Neural crest cell (in vitro differentiated cells): ENCODE measurements around the gene APBA2. TPM values are rescaled to one million over a fixed set of nuclear protein-coding genes. Genes with fewer than 3 reads are reported as not detected.

Experiments used
- DNase-seq: peaks from one replicate; pipeline ENCODE4 v3.0.0; 2021; ENCODE audit warnings: low read depth, mixed read lengths, low spot score
- H3K27ac Mint-ChIP-seq: one replicate; pipeline ENCODE4 v1.8.0; 2021; ENCODE audit warnings: mild to moderate bottlenecking, mixed read lengths; ENCODE audit not compliant: unreplicated experiment
- H3K27me3 Mint-ChIP-seq: 2 replicates; pipeline ENCODE4 v1.8.0; 2021; ENCODE audit warnings: low read depth, mild to moderate bottlenecking, mixed read lengths
- H3K36me3 Mint-ChIP-seq: 2 replicates; pipeline ENCODE4 v1.8.0; 2021; ENCODE audit warnings: low read depth, mild to moderate bottlenecking, mixed read lengths
- H3K4me1 Mint-ChIP-seq: 2 replicates; pipeline ENCODE4 v1.8.0; 2021; ENCODE audit warnings: mixed read lengths
- H3K4me3 Mint-ChIP-seq: one replicate; pipeline ENCODE4 v1.8.0; 2021; ENCODE audit warnings: mild to moderate bottlenecking, mixed read lengths
- H3K9me3 Mint-ChIP-seq: 2 replicates; pipeline ENCODE4 v1.8.0; 2021; ENCODE audit warnings: mixed read lengths
- CTCF ChIP-seq: fragments of 200-600 bp; sonication (generic); conservative IDR thresholded peaks from 2 replicates; pipeline ENCODE4 v1.5.0; 2021; ENCODE audit warnings: antibody characterized with exemption, mild to moderate bottlenecking
- total RNA-seq: library from RNA; stranded (reverse); gene quantifications from 2 replicates; pipeline ENCODE4 v1.2.1, GENCODE V29; 2021

Gene APBA2
- total RNA-seq, 1 donor from 2014 or later = 79.9 TPM

- Mint-ChIP-seq H3K9me3 (no peaks in the 10 kb centered on the region), H3K27ac (peak overlapping the region; percentile 64), H3K36me3 (peaks cover 5% of the 10 kb centered on the region), H3K4me3 (peak overlapping the region; percentile 22), H3K27me3 (no peaks in the 10 kb centered on the region), H3K4me1 (peaks cover 88% of the 10 kb centered on the region)
- TF ChIP-seq CTCF = no peak
- DNase-seq = no peak
Observed at GRCh38 chr15:29045717-29046116, 159.9 kb downstream of the APBA2 start.

DNA sequence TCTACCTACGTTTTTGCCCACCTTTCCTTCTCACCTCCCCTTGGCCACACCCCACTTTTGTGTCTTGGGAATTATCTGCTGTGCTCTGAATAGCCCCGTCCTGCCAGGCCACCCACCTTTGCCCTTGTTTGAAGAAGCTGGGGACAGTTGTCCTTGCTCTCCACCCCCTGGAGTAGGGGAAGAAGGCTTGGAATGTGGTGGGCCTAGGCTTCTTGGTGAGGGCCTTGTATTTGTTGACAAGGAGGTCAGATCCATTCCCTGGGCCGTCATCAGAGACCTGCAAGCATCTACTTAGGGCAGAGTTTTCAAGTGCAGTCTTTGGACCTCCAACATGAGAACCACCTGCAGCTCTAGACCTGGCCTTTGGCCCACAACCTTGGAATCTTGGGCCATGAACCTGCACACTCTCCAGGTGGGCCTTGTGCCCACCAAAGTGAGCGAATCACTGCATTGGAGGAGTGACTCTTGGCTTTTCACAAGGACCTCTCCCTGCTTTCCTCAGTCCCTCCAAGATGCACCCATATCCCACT lies 160.6 kb downstream of the APBA2 start:
- Mint-ChIP-seq H3K27me3 (no peaks in the 10 kb centered on the region), H3K9me3 (no peaks in the 10 kb centered on the region), H3K36me3 (peaks cover 8% of the 10 kb centered on the region), H3K27ac (peak overlapping the region; percentile 64), H3K4me1 (peaks cover 88% of the 10 kb centered on the region), H3K4me3 (peak overlapping the region; percentile 70)
- no peak for TF ChIP-seq CTCF
- DNase-seq = no peak

- H3K4me3 Mint-ChIP-seq = peak overlapping the region; percentile 61
- peak overlapping the region; percentile 57 for H3K27ac Mint-ChIP-seq
- H3K4me1 Mint-ChIP-seq = peaks cover 91% of the 10 kb centered on the region
- H3K27me3 Mint-ChIP-seq = no peaks in the 10 kb centered on the region
- H3K36me3 Mint-ChIP-seq = peaks cover 11% of the 10 kb centered on the region
- H3K9me3 Mint-ChIP-seq = no peaks in the 10 kb centered on the region
- peak; percentile 16 for DNase-seq
- TF ChIP-seq CTCF = no peak
Observed at GRCh38 chr15:29046977-29047376, 161.2 kb downstream of the APBA2 start.

GRCh38 chr15:29048011-29048410 lies 162.2 kb downstream of the APBA2 start:
- TF ChIP-seq CTCF = no peak
- Mint-ChIP-seq H3K27me3 (no peaks in the 10 kb centered on the region), H3K4me3 (peak overlapping the region; percentile 8), H3K27ac (peak overlapping the region; percentile 55), H3K36me3 (peaks cover 15% of the 10 kb centered on the region), H3K9me3 (peaks cover 3% of the 10 kb centered on the region), H3K4me1 (peaks cover 81% of the 10 kb centered on the region)
- DNase-seq = no peak

DNA sequence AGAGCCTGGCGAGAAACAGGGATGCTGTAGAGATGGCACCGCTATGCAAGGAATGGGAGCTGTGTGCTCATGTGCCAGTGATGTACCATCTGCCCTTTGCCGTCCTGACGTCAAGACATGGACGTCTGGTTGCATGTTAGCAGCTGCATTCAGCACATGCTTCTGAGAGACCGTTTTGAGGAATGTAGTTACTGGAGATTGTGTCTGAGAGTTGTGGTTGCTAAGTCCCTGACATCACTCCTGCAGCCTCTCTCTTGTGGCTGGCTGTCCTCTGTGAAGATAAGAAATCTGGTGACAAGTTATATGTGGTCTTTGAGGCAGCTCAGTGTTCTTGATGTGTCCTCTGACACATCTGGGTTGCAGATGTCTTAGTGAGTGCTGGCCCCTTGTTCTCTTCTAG lies 165.1 kb downstream of the APBA2 start:
- no peak for DNase-seq
- no peak for TF ChIP-seq CTCF
- H3K4me3 Mint-ChIP-seq = no peak overlapping the region
- H3K27ac Mint-ChIP-seq = no peak overlapping the region
- H3K27me3 Mint-ChIP-seq = no peaks in the 10 kb centered on the region
- peaks cover 29% of the 10 kb centered on the region for H3K36me3 Mint-ChIP-seq
- H3K9me3 Mint-ChIP-seq = peaks cover 6% of the 10 kb centered on the region
- H3K4me1 Mint-ChIP-seq = peaks cover 62% of the 10 kb centered on the region
